Upper lobe of left lung (tissue), 4 donors: ENCODE results near the gene CCDC69.

Experiments
- CTCF ChIP-seq, 6 experiments: fragments of 450-650 bp in 4 of 6; fragments of 200-600 bp in 2 of 6; sonication (generic) in 2 of 6; IDR thresholded peaks; one replicate each; pipeline ENCODE4 v1.5.1; 2016 to 2019; ENCODE audit warnings: antibody characterized with exemption in 6 of 6
- POLR2AphosphoS5 ChIP-seq, 2 donors: sonication (generic); formaldehyde crosslinking; IDR thresholded peaks; one replicate each; pipeline ENCODE4 v1.5.1; 2017; ENCODE audit warnings: antibody characterized with exemption in 2 of 2

GRCh38 chr5:151153766-151154272 is 70.1 kb downstream of the CCDC69 start:
- TF ChIP-seq CTCF (IDR thresholded peaks at IDR 0.05) (no peak), POLR2AphosphoS5 (IDR thresholded peaks at IDR 0.05) (no peak)
